A549 (cell line): ENCODE measurements around the gene ADAMTS14.

Experiments used
- CTCF ChIP-seq: fragments of >200 bp; sonication (Bioruptor Twin); formaldehyde crosslinking; IDR thresholded peaks from 3 replicates; pipeline ENCODE4 v1.5.1; 2016
- ELK1 ChIP-seq: fragments of 150-350 bp; IDR thresholded peaks from 2 replicates; pipeline ENCODE4 v1.6.1; 2014; ENCODE audit warnings: low read depth, mild to moderate bottlenecking, low read length
- EP300 ChIP-seq, 2 experiments: fragments of >200 bp; sonication (Bioruptor Twin); formaldehyde crosslinking; IDR thresholded peaks; 2 replicates in 1 of 2; 3 replicates in 1 of 2; pipeline ENCODE4 v1.6.1; 2016 to 2017
- KDM1A ChIP-seq: fragments of 200-600 bp; sonication (generic); IDR thresholded peaks from 2 replicates; pipeline ENCODE4 v1.6.1; 2016; ENCODE audit warnings: low read depth, mild to moderate bottlenecking
- MAX ChIP-seq: IDR thresholded peaks from 2 replicates; pipeline ENCODE4 v1.6.1; 2012
- NFE2L2 ChIP-seq: fragments of 150-350 bp; conservative IDR thresholded peaks from 2 replicates; pipeline ENCODE4 v1.6.1; 2014; ENCODE audit warnings: low read length
- POLR2A ChIP-seq: IDR thresholded peaks from 2 replicates; pipeline ENCODE4 v1.6.1; 2012; ENCODE audit warnings: mild to moderate bottlenecking, low read length
- REST ChIP-seq: fragments of 200-600 bp; sonication (generic); IDR thresholded peaks from 2 replicates; pipeline ENCODE4 v1.6.1; 2016; ENCODE audit warnings: antibody characterized with exemption, mild to moderate bottlenecking, moderate library complexity
- RFX5 ChIP-seq: fragments of 450-650 bp; IDR thresholded peaks from 2 replicates; pipeline ENCODE4 v1.7.1; 2014; ENCODE audit warnings: antibody characterized with exemption, mild to moderate bottlenecking, moderate library complexity
- SREBF2 ChIP-seq: fragments of 450-650 bp; IDR thresholded peaks from 2 replicates; pipeline ENCODE4 v1.6.1; 2014; ENCODE audit warnings: mild to moderate bottlenecking, moderate library complexity
- USF2 ChIP-seq: fragments of 450-650 bp; IDR thresholded peaks from 2 replicates; pipeline ENCODE4 v1.6.1; 2014; ENCODE audit warnings: antibody characterized with exemption

- no peak for TF ChIP-seq CTCF
- TF ChIP-seq EP300 (IDR thresholded peaks at IDR 0.05): no peak
- no peak for TF ChIP-seq NFE2L2
- no peak for TF ChIP-seq RFX5
- no peak for TF ChIP-seq MAX
- no peak for TF ChIP-seq REST
- no peak for TF ChIP-seq USF2
- TF ChIP-seq POLR2A: no peak
- TF ChIP-seq KDM1A: no peak
- TF ChIP-seq SREBF2: no peak
- no peak for TF ChIP-seq ELK1
Observed at GRCh38 chr10:70684374-70684773, 12.1 kb downstream of the ADAMTS14 start.
